WERI-Rb-1 (cell line): Measurements from ENCODE around the gene WWTR1.

Experiments used
- DNase-seq: peaks from one replicate; pipeline ENCODE4 v3.0.0-alpha.2; 2020
- H3K27ac ChIP-seq: fragments of 250-450 bp; sonication (Bioruptor Pico); 2 replicates; pipeline ENCODE4 v1.5.1; 2020; ENCODE audit warnings: mild to moderate bottlenecking, moderate library complexity
- H3K27me3 ChIP-seq: fragments of 250-450 bp; sonication (Bioruptor Pico); 2 replicates; pipeline ENCODE4 v1.5.1; 2021; ENCODE audit warnings: mild to moderate bottlenecking, low read depth, moderate library complexity; ENCODE audit not compliant: insufficient read depth, severe bottlenecking
- H3K36me3 ChIP-seq: fragments of 250-450 bp; sonication (Bioruptor Pico); 2 replicates; pipeline ENCODE4 v1.5.1; 2020; ENCODE audit warnings: mild to moderate bottlenecking, moderate library complexity
- H3K4me3 ChIP-seq: 2 replicates; pipeline ENCODE4 v1.5.1; 2011; ENCODE audit warnings: low read depth, mild to moderate bottlenecking, control low read depth, low read length
- H3K9me3 ChIP-seq: fragments of 250-450 bp; sonication (Bioruptor Pico); 2 replicates; pipeline ENCODE4 v1.5.1; 2021; ENCODE audit warnings: mild to moderate bottlenecking, moderate library complexity; ENCODE audit not compliant: severe bottlenecking
- CTCF ChIP-seq: IDR thresholded peaks from 2 replicates; pipeline ENCODE4 v1.5.1; 2011; ENCODE audit warnings: low read depth, mild to moderate bottlenecking, control low read depth, inconsistent platforms, low read length

The WWTR1 gene

GRCh38 chr3:149630806-149631205 is 27.0 kb downstream of the WWTR1 start:
- no peaks in the 10 kb centered on the region for H3K9me3 ChIP-seq
- H3K36me3 ChIP-seq = no peaks in the 10 kb centered on the region
- H3K27me3 ChIP-seq = no peaks in the 10 kb centered on the region
- no peak for DNase-seq
- no peak overlapping the region for H3K4me3 ChIP-seq
- no peak overlapping the region for H3K27ac ChIP-seq
- no peak for TF ChIP-seq CTCF

GRCh38 chr3:149628957-149629670 is 28.7 kb downstream of the WWTR1 start:
- H3K27me3 ChIP-seq = no peaks in the 10 kb centered on the region
- H3K36me3 ChIP-seq = no peaks in the 10 kb centered on the region
- H3K4me3 ChIP-seq = no peak overlapping the region
- H3K27ac ChIP-seq = no peak overlapping the region
- H3K9me3 ChIP-seq = no peaks in the 10 kb centered on the region
- DNase-seq = no peak
- TF ChIP-seq CTCF = no peak

GRCh38 chr3:149626671-149627070 is 31.2 kb downstream of the WWTR1 start:
- no peak for TF ChIP-seq CTCF
- Histone ChIP-seq H3K27ac (no peak overlapping the region), H3K9me3 (no peaks in the 10 kb centered on the region), H3K36me3 (no peaks in the 10 kb centered on the region), H3K4me3 (no peak overlapping the region), H3K27me3 (no peaks in the 10 kb centered on the region)
- no peak for DNase-seq

DNA sequence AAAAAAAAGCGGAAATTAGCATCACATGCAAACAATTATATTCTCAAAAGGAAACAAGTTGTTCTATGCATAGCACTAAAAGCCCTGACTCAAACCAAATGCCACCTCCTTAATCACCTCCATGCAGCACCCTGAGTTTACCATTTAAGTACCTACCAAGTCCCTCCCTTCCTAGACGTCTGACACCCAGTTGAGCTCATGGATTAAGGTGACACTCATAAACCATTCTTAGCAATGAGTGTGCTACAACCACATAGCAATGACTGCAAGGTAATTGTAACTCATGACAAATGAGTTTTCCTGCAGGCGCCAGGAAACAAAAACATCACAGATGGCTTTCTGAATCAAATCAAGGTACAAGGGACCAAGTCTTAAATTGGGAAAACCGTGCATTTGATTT is 32.0 kb downstream of the WWTR1 start:
- no peak for TF ChIP-seq CTCF
- no peaks in the 10 kb centered on the region for H3K36me3 ChIP-seq
- H3K4me3 ChIP-seq = no peak overlapping the region
- no peaks in the 10 kb centered on the region for H3K27me3 ChIP-seq
- H3K9me3 ChIP-seq = no peaks in the 10 kb centered on the region
- DNase-seq = peak; percentile 10
- H3K27ac ChIP-seq = no peak overlapping the region

DNA sequence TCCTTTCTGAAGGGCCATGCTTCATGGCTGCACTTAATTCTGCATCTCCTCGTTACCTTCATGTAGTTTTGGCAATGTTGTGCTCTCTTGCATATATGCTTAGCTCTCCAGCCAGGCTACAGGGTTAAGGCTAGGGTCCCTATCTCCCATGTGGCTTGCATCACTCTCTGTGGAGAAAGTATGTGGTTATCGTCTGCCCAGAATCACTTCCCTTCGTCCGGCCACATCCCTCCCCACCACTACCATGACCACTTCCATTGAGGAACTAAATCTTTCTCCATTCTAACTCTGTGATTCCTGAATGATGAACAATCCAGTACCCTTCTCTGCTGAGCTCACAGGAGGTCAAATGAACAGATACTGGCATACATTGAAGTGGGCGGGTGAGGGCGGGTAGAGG is 34.0 kb downstream of the WWTR1 start:
- Histone ChIP-seq H3K27me3 (no peaks in the 10 kb centered on the region), H3K27ac (no peak overlapping the region), H3K36me3 (no peaks in the 10 kb centered on the region), H3K4me3 (no peak overlapping the region), H3K9me3 (no peaks in the 10 kb centered on the region)
- TF ChIP-seq CTCF = no peak
- DNase-seq = no peak
